ENCODE measurements around the gene ANTXRL. TPM values are rescaled to one million over a fixed set of nuclear protein-coding genes. Genes with fewer than 3 reads are reported as not detected.
A peak's percentile ranks its signal among the peaks of the same experiment; 100 is the strongest.

ANTXRL gene
- total RNA-seq, 1 donor from 2014 or later, result not detected

DNA sequence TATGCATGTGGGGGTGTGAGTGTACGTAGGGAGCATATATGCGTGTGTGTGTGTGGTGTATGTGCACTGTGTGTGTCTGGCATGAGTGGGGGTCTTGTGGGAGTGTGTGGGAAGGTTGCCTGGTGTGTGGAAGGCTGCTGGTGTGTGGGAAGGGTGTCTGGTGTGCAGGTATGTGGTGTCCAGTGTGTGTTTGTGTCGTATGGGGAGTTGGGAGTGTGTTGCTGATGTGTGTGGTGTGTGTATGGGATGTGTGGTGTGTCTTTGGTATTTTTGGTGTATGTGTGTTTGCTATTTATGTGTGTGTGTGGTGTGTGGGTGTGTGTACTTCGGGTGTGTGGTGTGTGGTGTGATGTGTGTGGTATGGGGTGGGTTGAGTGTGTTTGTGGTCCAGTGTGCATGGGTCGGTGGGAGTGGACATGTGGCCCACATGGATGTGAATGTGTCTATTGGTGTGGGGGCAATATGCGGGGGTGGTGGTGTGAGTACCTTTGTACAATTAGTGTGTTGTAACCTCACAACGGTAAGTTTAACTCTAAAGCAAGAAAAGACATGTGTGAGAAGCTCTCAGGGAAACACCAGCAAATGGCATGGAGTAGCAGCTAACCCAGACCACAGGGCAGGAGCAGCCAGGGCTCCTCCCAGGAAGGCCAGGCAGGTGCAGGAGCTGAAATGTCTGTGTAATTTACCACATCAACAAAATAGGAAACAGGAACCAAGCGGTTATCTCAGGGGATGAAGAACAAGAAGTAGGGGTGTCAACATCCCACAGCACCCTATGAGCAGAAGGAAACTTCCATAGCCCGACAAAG lies 11.9 kb downstream of the ANTXRL start:
- no peak for TF ChIP-seq EZH2 (IDR thresholded peaks at IDR 0.05; ENCODE audit: insufficient read depth, low read length)
- TF ChIP-seq, protein P1, sequence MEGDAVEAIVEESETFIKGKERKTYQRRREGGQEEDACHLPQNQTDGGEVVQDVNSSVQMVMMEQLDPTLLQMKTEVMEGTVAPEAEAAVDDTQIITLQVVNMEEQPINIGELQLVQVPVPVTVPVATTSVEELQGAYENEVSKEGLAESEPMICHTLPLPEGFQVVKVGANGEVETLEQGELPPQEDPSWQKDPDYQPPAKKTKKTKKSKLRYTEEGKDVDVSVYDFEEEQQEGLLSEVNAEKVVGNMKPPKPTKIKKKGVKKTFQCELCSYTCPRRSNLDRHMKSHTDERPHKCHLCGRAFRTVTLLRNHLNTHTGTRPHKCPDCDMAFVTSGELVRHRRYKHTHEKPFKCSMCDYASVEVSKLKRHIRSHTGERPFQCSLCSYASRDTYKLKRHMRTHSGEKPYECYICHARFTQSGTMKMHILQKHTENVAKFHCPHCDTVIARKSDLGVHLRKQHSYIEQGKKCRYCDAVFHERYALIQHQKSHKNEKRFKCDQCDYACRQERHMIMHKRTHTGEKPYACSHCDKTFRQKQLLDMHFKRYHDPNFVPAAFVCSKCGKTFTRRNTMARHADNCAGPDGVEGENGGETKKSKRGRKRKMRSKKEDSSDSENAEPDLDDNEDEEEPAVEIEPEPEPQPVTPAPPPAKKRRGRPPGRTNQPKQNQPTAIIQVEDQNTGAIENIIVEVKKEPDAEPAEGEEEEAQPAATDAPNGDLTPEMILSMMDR (IDR thresholded peaks at IDR 0.05; ENCODE audit: insufficient read depth, low read depth, low read length), result no peak
- no peaks in the 10 kb centered on the region for H3K4me1 Mint-ChIP-seq (ENCODE audit: low read depth, unreplicated experiment)
- H3K9me3 ChIP-seq (ENCODE audit: insufficient read depth, low read depth, low read length), result no peaks in the 10 kb centered on the region
- FAIRE-seq (no peak), DNase-seq (ENCODE audit: low read depth) (no peak)
- no peak overlapping the region for H3K27ac Mint-ChIP-seq (ENCODE audit: unreplicated experiment)
- H3K4me3 ChIP-seq (ENCODE audit: insufficient read depth, low read depth, low read length), result no peak overlapping the region
- H3K4me2 ChIP-seq (ENCODE audit: low read length), result no peak overlapping the region
- no peak overlapping the region for H3K4me3 Mint-ChIP-seq (ENCODE audit: unreplicated experiment)
- H3K27me3 ChIP-seq (ENCODE audit: insufficient read depth, low read length), result no peaks in the 10 kb centered on the region
- H3K79me2 ChIP-seq (ENCODE audit: insufficient read depth, low read length), result no peaks in the 10 kb centered on the region
- peaks cover 3% of the 10 kb centered on the region for H3K9me3 Mint-ChIP-seq (ENCODE audit: unreplicated experiment)
- H3K27me3 Mint-ChIP-seq (ENCODE audit: low read depth, unreplicated experiment), result peaks cover 38% of the 10 kb centered on the region
- H3K36me3 ChIP-seq (ENCODE audit: insufficient read depth, low read length), result no peaks in the 10 kb centered on the region
- no peaks in the 10 kb centered on the region for H3K4me1 ChIP-seq (ENCODE audit: insufficient read depth, low read length)
- no peak overlapping the region for H3K27ac ChIP-seq (ENCODE audit: low read depth, low read length)
- no peak overlapping the region for H2AFZ ChIP-seq (ENCODE audit: low read depth, low read length)
- no peaks in the 10 kb centered on the region for H4K20me1 ChIP-seq (ENCODE audit: insufficient read depth, low read length)
- no peaks in the 10 kb centered on the region for H3K36me3 Mint-ChIP-seq (ENCODE audit: low read depth, unreplicated experiment)
- H3K9ac ChIP-seq (ENCODE audit: low read length), result no peak overlapping the region

DNA sequence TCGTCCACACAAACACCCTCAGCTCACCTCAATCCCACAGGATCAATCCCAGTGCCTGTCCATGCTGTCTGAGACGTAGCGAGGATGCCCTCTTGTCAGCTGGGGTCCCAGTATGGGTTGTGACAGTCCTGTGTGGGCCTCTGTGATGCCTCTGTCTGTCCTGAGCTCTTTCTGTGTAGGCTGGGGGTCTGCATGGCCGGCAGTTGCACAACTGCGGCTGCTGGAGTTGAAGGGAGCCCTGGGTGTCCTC lies 12.4 kb downstream of the ANTXRL start:
- TF ChIP-seq, protein P1 (IDR thresholded peaks at IDR 0.05; ENCODE audit: insufficient read depth, low read depth, low read length), result no peak
- no peak for TF ChIP-seq EZH2 (IDR thresholded peaks at IDR 0.05; ENCODE audit: insufficient read depth, low read length)
- H3K4me2 ChIP-seq (ENCODE audit: low read length), result no peak overlapping the region
- no peaks in the 10 kb centered on the region for H3K27me3 ChIP-seq (ENCODE audit: insufficient read depth, low read length)
- H3K4me1 Mint-ChIP-seq (ENCODE audit: low read depth, unreplicated experiment), result no peaks in the 10 kb centered on the region
- H3K79me2 ChIP-seq (ENCODE audit: insufficient read depth, low read length), result no peaks in the 10 kb centered on the region
- no peak overlapping the region for H3K9ac ChIP-seq (ENCODE audit: low read length)
- peaks cover 39% of the 10 kb centered on the region for H3K27me3 Mint-ChIP-seq (ENCODE audit: low read depth, unreplicated experiment)
- no peak overlapping the region for H3K27ac ChIP-seq (ENCODE audit: low read depth, low read length)
- no peaks in the 10 kb centered on the region for H3K4me1 ChIP-seq (ENCODE audit: insufficient read depth, low read length)
- H3K36me3 Mint-ChIP-seq (ENCODE audit: low read depth, unreplicated experiment), result no peaks in the 10 kb centered on the region
- FAIRE-seq (no peak), DNase-seq (ENCODE audit: low read depth) (no peak)
- H3K27ac Mint-ChIP-seq (ENCODE audit: unreplicated experiment), result no peak overlapping the region
- H3K9me3 Mint-ChIP-seq (ENCODE audit: unreplicated experiment), result peaks cover 3% of the 10 kb centered on the region
- no peaks in the 10 kb centered on the region for H4K20me1 ChIP-seq (ENCODE audit: insufficient read depth, low read length)
- no peak overlapping the region for H3K4me3 ChIP-seq (ENCODE audit: insufficient read depth, low read depth, low read length)
- H3K9me3 ChIP-seq (ENCODE audit: insufficient read depth, low read depth, low read length), result no peaks in the 10 kb centered on the region
- peak overlapping the region; percentile 34 for H2AFZ ChIP-seq (ENCODE audit: low read depth, low read length)
- H3K36me3 ChIP-seq (ENCODE audit: insufficient read depth, low read length), result no peaks in the 10 kb centered on the region
- H3K4me3 Mint-ChIP-seq (ENCODE audit: unreplicated experiment), result no peak overlapping the region

Measured in astrocyte (in vitro differentiated cells and primary cell).